RCC 7860 (cell line): ENCODE measurements around the gene DET1.
"Not testable (repeated sequence)": the region's sequence is repeated elsewhere in the genome, so short reads cannot be mapped to it uniquely, and the experiment has no call there.

Experiments used
- DNase-seq: peaks from one replicate; pipeline ENCODE4 v3.0.0-alpha.2; 2015; ENCODE audit warnings: low spot score
- FAIRE-seq: peaks from 2 replicates; lab custom pipeline; 2012; peaks lifted over from hg19 to GRCh38; lab: Jason Lieb, UNC

DET1 gene

DNA sequence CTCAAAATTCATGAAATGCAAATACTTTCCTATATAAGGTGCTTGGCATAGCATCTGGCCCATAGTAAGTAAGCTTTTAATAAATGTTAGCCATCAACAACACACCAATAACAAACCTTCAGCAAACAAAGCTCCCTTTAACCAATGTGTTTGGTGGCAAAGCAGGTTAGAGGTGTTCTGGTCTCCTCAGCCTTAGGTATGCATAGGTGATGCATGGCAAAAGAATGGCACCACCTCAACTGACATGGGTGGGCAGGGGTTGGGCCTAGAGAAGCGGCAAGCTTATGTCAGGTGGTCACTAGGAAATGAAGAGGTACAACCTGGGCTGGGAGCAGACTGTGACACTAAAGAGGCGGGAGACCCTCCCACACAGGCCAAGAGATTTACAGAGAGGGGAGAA, 40.8 kb downstream of the DET1 start:
- DNase-seq (no peak), FAIRE-seq (no peak)

DNA sequence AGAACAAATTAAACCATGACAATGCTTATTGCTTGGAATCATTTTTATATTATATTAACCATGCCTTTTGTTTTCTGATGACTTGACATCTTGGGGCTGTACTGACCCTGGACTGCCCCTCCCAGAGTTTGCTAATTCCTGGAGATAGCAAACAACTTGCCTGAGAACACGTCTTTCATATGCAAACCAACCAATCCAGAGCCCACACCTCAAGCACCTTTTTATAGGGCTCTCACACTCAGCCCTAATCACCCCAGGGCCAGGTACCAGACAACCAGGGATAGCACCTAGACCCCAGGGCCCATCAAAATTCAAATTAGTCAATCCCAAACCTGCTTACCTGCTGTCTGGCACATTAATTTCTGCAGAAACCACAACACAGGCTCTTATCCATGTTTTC, 42.0 kb downstream of the DET1 start:
- FAIRE-seq (no peak), DNase-seq (no peak)

DNA sequence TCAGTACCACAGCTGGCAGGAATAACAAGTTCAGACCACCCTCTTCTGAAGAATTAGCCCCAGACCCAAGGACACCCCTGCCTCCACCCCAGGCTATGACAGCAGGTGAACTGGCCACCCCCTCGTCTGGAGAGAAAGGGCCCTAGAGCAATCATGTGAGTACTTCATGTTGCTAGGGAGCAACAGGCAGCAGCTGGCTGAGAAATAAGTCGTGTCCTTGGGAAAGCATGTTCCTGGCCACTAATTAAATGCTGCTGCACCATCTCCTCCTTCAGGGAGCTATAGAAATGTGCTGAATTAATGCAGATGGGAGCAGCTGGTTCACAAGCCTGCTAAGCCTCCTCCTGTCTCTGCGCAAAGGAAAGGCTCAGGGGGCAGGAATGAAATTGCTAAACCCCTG, 47.5 kb downstream of the DET1 start:
- no peak for DNase-seq
- no peak for FAIRE-seq

DNA sequence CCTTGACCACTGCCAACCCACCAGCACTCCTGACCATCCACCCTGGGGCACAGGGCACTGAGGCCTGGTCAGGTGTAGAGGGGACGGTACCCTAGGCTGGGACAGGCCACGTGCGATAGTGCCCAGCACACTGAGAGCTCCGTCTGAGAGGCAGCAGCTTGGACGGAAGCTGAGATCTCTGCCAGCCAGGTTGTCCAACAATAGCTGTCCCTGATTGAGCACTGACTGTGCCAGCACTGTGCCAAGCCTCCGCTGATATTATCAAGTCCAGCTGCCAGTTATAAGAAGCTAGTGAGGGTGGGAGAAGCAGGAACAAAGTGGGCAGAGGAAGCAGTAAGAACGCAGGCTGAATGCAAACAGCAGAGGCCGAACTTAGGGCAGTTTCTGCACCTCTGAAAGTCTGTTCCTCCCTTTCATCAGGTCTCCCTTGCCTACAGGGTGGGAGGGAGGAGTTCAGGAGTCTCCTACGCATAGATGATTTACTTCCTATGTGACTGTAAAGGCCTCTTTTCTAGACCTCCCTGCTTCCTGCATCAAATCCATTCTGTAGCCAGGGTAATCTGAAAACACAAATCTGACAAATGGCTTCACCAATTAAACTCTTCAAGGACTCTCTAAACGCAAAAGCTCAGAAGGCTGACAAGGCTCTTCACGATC, 49.2 kb downstream of the DET1 start:
- DNase-seq, result no peak
- no peak for FAIRE-seq

DNA sequence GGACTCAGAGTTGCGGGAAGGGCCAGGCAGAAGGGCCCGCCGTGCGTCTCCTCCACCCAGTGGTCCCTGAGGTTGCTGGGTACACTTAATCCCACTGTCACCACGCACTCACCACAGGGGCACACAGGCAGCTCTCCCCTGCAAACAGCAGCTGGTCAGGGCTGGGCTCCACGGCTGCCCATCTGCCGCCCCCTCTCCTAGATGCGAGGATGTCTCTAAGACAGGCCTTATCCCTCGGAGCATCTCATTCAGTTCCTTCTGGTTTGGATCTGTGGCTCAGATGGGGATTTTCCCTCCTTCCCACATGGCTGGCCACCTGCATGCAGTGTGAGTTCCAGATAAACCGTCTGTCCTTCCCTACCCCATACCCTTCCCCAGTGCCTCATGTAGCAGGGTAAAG, 52.6 kb downstream of the DET1 start:
- DNase-seq (no peak), FAIRE-seq (no peak)

DNA sequence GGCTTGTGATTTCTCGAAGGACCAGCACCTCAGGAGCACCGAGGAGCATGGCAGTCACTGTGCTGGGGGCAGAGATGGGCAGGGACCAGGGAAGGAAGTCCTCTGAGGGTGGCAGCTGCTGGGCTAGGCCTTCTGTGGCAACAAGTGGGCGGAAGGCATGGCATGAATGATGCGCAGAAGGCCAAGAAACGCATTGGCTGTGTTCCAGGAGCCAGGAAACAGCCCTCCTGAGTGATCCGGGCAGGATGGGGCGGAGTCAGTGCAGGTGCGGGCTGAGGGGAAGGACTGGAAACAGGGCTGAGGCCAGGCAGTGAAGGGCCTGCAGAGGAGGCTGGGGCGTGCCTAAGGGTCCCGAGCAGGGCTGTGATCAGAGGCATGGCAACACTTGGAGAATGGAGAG, 55.3 kb downstream of the DET1 start:
- no peak for DNase-seq
- FAIRE-seq, result no peak

DNA sequence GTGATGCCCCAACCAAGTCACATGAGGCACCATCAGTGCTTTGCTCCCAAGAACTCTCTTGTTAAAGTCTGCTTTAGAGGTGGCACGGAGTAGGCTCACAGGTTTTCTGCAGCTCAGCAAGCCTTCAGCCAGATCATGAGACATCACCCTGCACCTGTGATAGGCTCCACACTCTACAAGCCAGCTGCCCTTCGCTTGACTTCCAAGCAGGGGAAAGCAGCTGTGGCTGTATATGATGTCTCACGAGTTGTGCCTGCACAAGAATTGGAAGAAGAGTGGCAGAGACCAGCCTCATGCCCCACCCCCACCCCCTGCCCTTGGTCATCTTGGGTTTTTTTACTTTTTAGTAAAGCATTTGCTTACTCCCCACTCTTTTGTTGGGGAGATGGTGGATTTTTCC, 56.4 kb downstream of the DET1 start:
- no peak for DNase-seq
- no peak for FAIRE-seq

DNA sequence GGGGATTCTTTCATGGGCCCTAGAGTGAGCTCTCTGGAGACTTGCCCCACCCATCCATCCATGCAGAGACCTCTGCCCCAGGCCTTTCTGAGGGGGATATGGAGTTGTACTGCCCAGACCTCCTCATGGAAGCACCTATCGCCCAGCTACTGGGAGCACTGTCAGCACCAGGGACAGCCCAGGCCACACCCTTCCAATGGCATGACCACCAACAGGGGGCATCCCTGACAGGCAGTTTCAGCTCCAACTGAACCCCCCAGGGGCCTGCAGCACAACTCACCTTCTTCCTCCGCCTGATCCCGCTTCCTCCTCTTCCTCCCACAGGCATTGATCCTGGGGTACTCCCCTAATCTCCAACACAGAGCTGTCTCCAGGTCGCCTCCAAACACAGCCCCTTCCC, 57.2 kb downstream of the DET1 start:
- no peak for FAIRE-seq
- no peak for DNase-seq

DNA sequence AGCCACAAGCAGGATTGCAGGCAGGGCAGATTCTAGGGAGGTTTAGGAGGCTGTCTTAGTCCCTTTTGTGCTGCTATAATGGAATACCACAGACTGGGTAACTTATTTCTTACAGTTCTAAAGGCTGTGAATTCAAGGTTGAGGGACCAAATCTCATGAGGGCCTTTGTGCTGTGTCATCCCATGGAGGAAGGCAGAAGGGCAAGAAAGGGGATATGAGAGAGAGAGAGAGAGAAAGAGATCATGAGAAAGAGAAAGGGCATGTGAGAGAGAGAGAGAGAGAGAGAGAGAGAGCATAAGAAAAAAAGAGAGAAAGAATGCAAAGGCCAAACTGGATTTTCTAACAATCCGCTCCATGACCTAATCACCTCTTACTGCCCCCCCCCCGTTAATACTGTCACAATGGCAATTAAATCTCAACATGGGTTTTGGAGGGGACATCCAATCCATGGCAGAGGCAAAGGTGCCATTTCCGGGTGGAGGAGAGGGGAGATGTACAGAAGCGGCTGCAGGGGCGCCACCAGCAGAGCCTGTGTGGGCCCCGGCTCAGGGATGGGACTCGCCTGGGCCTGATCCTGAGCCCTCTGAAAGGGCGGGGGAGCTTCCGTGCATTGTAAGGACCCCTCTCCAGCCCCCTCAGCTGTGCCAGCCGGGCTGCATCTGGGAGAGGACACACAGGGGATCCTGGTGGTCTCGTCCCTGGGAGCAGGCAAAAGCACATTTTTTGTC, 58.5 kb downstream of the DET1 start:
- FAIRE-seq, result no peak

DNA sequence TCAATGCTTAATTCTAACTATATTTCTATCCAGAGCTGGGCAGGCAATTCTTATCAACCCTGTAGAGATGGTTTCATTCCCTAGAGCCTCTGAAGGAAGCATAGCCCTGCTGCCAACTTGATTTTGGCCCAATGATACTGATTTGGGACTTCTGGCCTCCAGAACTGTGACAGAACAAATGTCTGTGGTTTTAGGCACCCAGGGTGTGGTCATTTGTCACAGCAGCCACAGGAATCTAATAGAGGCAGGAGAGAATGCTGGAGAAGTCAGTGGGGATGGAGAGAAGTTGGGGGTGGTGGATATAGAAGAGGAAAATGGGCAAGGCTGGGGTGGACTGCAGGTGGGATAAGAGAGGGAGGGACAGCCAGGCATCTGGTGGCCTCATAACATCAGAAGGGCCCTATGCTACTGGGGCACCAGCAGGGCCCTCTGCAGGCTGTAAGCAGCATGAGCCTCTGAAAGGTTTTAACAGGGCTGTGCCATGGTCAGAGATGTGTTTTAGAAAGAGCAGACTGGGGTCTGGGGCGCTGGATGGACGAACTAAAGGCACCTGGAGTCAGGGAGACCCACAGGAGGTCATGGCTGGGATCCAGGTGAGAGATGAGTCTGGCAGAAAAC, 59.2 kb downstream of the DET1 start:
- FAIRE-seq (no peak), DNase-seq (no peak)

More for the DNA sequence above, 58.5 kb downstream of the DET1 start:
- DNase-seq, result no peak

DNA sequence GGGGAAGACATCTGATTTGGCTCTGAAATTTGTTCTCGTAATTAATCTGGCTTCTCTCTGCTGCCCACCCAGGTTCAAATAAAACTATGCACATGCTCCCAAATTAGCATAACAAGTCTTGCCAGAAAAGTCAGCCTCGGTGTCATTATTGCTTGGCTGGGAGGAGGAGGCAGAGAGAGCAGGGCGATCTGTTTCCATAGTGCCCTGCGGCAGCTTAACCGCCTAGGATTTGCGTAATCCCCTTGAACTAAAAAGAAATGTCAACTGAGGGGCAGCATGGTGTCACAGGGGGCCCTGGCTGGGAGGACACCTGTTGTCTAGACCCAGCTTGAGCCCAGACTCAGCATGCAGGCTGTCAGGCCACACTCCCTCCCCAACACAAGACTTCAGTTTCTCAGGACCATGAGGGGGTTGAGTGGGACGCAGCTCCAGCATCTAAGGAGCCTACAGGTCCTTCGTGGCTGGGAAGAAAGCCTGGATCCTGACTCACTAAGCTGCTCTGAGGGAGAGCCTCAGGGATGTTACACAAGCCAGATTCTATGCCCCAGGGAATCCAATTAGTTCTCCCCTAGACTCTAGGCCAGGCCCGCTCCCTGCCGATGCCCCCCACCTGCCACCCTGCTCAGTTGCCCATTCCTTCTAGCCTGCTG, 61.7 kb downstream of the DET1 start:
- DNase-seq (no peak), FAIRE-seq (no peak)

DNA sequence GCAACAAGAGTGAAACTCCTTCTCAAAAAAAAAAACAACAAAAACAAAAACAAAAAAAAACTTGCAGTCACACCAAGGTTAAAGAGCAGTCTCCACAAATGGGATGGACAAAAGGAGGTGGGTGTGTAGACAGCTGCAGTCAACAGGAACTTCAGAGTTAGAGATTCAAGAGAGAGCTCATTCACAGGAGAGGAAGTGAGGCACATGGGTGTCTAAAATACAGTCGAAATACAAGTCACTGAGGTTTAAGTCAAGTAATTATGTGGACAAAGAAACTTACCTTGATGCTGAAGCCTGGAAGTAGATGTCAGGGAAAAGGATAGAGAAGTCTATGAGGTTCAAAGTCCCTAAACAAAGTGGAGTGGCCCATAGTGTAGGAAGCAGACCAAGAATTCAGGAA, 64.2 kb downstream of the DET1 start:
- no peak for DNase-seq
- FAIRE-seq, result no peak

DNA sequence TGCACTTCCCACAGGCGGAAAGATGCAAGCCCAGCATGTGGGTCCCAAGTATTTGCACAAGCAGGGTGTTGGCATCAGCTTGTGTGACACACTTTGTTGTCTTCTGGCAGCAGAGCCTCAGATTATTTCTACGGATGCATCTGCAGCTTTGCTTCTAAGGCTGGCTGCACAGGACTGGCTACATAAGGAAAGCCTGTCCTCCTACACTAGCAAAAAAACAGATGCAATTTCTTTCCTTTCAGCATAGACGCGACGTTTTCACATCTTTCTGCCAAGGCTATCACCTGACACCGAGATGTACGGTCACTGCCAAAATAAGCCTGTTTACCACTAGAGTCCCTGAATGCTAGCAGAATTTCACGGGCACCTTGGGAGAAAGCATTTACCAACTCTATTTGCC, 65.5 kb downstream of the DET1 start:
- DNase-seq (no peak), FAIRE-seq (no peak)

DNA sequence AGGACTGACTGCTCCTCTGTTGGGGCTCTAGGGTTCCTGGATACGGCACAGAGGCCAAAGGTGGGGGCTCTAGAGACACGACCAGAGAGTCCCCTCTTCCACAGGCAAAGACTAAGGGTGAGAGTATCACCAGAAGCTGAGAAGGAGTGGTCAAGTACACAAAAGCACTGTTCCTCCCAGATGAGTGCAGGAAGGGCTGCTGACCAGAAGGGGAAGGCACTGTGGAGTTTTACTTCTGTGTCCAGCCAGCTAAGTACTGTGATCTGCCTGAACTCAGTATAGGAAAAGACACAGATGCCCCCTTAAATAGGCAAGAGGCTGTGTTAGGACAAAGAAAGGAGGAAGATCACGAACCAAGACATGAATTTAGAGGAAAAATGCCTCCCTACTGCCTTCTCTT, 67.3 kb downstream of the DET1 start:
- DNase-seq (no peak), FAIRE-seq (no peak)

DNA sequence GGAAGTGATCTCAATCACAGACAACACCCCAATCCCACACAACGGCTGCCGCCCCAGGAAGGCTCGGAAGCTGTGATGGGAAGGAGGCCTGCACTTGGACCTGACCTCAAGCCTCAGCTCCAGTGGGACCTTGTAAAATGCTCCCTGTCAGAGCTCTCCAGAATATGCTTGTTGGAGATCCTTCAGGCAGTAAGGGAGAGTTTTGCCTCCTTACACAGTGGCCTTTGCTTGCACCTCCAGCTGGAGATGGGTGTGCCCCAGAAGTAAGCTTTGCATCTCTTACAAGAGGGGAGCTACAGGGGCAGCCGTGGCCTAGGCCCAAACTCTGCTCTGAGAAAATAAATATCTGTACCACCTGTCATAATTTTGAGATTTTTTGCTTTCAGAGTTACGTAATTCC, 68.6 kb downstream of the DET1 start:
- FAIRE-seq, result no peak
- no peak for DNase-seq

DNA sequence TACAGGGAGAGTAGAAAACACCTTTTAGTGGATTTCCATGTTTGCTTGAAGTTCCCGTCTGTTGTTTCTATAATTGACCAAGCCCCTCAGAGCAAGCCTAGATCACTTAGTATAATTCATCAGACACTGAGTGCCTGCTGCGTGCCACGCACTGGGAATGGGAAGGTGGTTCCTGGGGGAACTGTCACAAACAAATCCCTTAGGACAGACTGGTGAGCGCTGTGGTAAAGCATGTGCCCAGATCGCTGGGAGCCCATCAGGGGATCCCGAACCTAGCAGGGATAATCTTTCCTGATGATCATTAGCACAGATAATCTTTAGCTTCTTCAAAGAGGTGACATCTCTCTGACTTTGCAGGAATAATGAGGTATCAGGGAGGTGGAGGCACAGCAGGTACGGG, 69.4 kb downstream of the DET1 start:
- FAIRE-seq, result no peak
- no peak for DNase-seq

DNA sequence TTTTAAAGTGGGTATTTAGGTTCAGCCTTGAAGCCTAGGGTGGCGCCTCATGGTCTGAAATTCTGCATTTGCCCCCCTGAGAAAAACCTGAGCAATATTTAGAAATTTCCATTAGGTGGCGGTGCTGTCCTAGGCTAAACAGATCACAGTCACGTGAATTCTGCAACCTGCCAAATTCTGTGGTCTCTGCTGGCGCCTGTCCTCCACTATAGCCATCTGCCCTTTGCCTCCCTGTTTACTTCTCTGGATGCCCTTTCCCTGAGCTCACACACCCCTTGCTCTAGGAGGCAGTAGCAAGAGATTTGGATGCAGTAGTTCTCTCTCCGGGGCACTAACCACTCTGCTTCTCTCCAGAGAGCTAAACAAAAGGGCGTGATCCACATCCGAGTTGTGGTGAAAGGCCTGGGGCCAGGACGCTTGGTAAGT, 69.8 kb downstream of the DET1 start:
- no peak for FAIRE-seq
- no peak for DNase-seq

DNA sequence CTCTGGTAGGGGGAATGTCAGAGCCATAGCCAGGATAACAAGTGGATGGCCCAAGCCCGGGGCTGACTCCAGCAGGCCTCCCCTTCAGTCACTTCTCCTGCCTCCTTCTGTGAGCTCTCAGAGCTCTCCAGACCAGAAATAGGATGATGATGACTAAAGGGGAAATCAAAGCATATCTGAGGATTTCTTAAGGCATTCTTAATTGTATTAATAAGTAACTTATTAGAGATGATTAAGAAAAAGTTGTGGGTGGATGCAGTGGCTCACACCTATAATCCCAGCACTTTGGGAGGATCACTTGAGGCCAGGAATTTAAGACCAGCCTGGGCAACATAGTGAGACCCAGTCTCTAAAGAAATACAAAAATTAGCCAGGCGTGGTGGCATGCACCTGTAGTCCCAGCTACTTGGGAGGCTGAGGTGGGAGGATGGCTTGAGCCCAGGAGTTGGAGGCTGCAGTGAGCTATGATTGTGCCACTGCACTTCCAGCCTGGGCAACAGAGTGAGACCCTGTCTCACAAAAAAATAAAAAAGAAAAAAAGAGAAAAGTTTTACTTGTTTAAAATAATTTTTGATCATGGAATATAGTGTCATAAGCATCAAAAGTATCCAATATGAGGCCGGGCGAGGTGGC, 72.7 kb downstream of the DET1 start:
- DNase-seq, result peak; percentile 46
- not testable (repeated sequence) for FAIRE-seq

DNA sequence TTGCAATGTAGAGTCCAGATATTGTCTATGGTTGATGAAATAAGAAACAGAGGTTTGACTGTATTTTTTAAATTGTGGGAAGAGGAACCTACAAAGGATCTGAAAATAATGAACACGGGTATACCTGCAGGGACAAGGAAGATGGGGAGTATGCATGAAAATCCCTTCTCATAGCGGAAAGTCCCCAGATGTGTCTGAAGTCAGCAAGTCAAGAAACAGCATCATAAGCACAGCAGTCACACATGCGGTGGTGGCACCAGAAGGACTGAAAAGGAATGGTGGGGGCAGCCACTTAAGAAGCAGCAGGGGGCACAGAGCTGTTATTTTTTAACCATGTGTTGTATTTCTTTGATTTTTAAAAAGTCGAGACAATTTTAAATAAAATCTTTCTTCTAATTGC, 74.3 kb downstream of the DET1 start:
- DNase-seq, result no peak
- no peak for FAIRE-seq

DNA sequence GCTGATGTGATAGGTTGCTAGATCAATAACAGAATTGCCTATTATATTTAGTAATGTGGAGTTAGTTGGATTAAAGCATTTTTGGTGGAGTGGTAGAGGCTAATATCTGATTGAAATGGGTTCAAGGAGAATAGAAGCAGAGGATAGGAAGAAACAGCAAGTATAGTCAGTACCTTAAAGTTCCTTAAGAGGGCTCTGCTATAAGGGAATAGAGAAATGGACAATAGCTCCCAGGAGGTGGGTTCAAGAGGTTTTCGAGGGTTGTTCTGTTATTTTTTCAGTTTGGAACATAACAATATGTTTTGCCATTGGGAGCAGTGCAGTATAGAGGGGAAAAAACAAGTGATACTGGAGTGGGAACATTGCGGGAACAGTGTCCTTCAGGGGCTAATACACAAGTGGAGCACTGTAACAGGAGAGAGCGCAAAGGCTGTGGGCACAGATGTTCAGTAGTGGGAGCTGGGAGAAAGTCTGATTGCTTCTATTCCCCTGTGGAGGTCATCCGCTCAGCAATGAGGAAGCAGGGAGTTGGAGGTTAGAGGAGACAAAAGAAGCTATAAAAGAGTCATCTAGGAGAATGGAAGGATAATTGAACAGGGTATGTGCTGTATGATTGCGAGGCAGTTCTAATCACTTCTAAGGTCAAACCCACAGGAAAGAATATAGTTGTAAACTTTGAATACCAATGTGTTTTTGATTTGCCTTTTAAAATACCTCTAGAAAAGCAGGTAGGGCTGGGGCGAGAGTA, 75.7 kb downstream of the DET1 start:
- no peak for DNase-seq
- no peak for FAIRE-seq

DNA sequence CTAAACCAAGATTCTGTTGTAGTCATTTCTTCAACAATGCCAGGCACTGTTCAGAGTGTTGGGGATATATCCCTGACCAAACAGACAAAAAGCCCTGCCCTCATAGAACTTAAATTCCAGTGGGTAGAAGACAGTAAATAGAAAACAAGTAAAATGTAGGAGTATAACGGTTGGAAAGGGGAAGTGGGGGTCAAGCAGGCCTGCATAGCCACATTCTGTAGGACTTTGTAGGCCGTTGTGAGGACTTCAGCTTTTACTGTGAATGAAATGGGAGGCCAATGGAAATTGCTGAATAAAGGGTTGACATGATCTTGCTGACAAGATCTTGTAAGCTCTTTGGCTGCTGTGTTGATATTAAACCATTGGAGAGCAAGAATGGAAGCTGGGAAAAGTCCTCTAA, 77.2 kb downstream of the DET1 start:
- no peak for FAIRE-seq
- no peak for DNase-seq
